ENCODE measurements around the gene C4orf50.

The C4orf50 gene

DNA sequence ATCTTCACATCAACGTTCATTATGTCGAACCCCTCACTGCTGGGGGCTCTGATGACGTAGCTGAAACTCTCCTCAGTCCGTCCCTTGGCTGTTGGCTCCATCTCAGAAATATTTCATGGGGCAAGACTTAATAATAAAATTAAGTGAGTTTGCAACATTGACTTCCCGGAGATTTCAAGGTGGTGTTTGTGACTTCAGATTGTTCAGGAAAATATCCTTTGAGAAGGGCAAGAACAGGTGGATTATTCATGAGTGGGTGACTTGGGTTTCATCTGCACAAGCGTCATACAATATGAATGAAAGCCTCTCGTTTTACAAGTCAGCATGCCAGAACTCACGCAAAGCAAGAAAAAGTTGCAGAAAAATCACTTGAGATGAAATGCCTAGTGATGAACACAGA, at the start of gene C4orf50:
TSS of gene C4orf50 (minus strand) at position 101 of the 400 bp plus-strand sequence.
- DNase-seq, result no peak

DNA sequence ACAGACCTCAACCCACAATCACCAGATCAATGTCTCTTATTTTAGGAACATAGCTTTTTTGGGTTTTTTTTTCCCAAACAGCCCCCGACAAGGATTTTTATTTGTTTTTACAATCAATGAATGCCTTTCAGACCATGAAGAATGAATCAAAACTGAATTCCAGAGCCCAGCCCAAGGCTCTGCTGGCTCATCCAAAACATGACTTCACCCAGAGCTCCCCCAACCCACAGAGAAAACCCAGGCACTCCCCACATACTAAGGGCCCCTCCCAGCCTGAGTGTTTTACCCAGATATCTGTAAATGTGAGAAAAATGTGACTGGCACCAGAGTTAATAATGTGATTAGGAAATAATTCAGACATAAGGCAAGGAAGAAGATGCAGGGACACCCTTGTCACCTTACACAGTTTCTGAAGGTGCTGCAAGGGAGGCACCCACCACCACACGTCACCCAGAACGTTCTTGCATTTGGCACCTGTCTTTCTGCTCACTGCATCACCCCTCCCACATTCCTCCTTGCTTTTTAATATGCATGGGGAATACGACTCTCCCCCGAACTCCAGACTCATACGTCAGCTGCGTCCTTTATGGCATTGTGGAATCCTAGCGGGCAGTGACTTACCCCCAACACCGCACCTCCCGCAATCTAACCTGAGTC, 47.8 kb upstream of the C4orf50 start:
- no peak for DNase-seq

DNA sequence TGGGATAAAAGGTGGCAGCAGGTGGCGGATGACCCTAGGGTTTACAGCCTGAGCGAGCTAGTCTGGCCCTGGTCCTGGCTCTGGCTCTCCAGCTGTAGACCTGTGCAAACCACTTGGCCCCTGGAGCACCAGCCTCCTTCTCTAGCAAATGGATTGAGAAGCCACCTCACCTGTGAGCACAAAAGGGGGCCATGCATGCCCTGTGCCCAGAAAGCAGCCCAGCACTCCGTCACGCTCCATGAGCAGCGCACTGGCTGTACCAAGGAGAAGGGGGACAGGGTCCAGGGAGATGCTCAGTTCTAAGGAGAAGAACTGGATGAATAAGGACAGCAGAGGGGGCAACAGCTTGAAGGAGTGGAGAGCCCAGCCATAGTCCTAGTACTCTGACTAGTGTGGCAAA, 46.9 kb upstream of the C4orf50 start:
- DNase-seq, result no peak

DNA sequence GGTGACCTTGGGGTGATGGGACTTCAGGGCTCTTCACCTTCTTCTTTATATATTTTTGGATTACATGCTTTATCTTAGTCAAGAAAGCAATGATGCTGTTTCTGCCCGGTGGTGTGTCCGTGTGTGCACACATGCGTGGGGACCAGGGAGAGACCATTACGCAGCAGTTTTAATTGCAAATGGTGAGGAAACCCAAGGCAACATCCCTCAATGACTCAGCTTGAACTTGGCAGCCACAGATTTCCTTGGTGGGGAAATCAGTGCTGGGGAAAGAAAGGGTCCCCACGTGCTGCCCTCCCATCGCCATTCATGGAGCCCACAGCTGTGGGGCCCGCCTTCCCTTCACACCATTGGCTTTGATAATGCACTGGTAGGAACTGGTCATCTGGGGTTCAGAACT, 46.2 kb upstream of the C4orf50 start:
- no peak for DNase-seq

DNA sequence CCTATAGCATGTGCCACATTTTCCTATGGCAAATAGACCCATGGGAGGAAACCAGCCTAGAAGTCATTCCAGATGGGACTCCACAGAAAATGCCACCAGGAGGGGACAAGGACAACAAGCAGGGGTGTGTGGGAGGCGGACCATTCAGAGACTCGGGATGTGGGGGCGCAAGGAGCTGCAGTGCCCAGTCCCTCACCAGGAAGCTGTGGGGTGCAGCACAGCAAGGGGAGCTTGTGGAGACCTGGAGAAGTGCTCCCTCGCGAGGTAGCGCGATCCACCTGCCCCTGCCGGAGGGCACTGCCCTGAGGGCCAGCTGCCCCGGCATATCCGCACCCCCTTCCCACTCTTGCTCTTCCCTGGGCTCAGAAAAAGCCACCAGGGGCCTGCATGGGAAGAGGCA, 45.5 kb upstream of the C4orf50 start:
- no peak for DNase-seq

DNA sequence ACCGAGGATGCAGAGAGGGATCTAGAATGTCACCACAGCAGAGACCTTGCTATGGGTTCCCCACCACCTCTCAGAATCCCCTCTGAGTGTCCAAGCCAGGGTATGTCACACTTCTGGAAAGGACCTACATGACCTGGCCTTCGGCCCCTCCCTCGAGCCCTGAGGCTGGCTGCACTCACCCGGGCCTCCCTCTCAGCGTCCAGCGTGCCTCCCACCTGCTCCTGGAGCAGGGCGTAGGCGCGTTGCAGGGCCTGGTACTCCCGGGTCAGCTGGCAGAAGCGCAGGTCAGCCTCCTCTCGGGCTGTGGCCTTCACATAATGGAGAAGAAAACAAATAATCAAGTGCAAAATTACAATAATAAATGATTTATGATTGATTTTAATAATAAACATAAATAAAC, 43.9 kb upstream of the C4orf50 start:
- no peak for DNase-seq

- DNase-seq, result no peak
Observed at GRCh38 chr4:6059375-6059805, 41.2 kb upstream of the C4orf50 start.

- no peak for DNase-seq
Observed at GRCh38 chr4:6058531-6059374, 40.5 kb upstream of the C4orf50 start.

GRCh38 chr4:6056976-6057766, 38.9 kb upstream of the C4orf50 start:
- DNase-seq, result no peak

DNA sequence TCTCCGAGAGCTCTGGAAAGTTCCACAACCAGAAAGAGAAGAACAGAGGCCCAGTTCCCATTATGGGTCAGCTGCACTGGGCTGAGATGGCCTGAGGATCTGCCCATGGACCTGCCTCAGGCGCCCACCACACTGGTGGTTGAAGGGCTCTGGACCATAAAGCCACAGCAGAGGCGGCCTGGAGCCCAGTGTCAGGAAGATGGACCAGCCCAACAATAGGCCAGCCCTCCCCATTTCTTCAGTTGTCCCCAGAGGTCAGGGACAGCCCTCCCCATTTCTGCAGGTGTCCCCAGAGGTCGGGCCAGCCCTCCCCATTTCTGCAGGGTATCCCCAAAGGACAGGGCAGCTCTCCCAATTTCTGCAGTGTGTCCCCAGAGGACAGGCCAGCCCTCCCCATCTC, 37.2 kb upstream of the C4orf50 start:
- no peak for DNase-seq

DNA sequence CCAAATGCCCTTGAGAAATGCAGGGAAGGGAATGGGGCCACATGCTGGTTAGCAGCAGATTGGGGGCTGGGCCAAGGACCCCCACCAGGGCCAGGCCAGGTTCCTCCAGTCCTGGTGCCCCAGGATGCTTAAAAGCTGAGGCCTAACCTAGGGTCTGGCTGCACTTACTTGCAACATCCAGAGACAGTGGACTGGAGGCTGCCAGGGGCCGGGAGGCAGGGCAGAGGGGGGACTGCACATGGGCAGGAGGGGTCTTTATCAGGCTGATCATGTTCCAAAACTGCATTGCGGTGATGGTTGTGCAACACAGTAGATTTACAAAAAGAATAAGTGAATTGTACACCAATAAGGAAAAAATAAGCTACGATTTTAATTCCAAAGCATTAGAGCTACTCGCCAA, 36.8 kb upstream of the C4orf50 start:
- DNase-seq, result no peak

- DNase-seq, result no peak
Observed at GRCh38 chr4:6054162-6054922, 36.1 kb upstream of the C4orf50 start.

DNA sequence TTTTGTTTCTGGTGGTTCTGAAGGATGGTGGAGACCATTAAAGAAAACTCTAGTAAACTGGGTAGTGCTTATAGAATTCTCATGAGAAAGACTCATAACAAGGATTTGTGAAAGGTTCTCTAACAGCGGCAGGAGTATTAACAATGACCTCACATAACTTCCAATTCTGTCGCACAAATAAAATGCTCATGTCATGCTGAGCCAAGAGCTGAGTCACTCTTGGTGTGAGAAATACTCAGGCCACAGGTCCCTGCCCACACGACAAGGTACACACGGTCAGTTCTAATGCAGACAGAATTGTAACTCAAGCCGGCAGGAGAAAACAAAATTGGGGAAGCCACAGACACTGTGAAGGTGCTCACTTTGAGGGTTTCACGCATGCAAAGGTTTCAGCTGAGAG, 34.4 kb upstream of the C4orf50 start:
- DNase-seq, result no peak

DNA sequence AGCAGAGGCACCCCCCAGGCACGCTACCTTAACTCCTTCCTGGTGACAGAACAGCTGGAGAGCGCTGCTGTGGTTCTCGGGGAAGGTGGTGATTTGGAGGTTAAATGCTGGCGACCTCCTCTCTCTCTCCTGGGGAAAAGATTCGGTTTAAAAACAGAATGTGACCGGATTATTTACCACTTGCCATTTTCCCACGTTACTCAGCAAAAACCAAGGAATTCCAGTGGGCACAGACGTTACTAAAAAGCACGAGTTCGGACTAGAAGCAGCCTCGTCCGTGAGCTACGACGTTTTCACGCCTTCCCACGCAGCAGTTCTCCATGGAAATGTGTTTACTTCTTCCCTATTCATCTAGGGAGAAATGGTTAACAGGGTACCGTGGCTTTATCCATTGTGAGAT, 32.3 kb upstream of the C4orf50 start:
- no peak for DNase-seq

GRCh38 chr4:6049985-6050384, 31.8 kb upstream of the C4orf50 start:
- DNase-seq, result no peak

DNA sequence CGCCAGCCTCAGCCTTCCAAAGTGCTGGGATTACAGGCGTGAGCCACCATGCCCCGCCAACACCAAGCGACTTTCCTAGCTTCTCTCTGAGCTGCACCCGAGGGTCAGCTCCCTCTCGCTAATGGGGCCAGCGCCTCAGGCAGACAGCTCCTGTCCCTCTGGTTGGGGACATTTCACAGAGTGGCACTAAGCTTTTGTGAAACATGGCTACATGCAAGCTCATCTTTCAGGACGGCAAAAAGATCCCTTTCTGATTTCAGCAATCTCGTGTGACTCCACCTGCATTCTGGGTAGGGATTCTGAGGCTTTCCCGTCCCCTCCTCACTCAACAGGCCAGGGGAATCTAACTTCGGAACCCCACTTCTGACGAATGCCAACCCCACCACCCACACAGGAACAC, 31.0 kb upstream of the C4orf50 start:
- DNase-seq, result no peak

DNA sequence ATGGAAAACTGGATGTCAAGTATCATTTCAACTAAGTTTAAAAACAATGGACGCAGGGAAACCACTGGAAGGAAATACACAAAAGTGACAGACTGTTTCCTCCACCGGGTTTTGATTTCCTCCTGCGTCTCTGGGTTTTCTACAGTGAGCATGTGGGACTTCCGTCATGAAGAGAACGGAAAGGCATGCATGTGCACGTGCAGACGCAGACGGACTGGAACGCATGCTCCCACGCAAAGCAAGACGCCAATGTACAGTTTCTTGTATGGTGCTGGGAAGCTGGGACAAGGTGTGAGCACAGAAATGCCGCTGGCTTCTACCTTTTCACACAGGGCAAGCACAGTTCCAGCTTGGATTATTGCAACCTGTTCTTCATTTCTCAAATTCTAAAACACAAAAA, 30.3 kb upstream of the C4orf50 start:
- DNase-seq, result no peak

DNA sequence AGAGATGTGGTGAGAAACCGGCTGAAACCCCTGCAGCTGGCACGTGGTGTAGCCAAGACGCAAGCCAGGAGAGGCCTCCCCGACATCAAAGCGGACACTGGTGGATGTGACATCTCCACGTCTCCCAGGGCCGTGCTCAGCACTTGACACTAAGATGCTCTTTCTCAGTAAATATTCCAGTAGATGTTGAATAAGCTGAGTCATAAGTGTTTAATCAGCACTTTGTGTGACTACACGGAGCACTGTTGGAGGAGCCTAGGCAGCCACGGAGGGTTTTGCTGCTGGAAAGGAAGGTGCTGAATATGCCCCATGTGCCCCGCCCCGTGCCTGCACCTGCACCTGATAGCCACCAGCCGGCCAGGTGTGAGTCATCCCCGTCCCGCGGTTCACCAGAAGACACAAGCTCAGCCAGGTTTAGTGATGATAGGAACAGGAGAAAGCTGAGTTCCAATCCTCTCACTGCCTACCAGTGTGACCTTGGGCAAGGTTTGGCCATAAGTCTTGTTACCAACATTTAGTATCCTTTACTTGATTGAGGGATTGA, 29.0 kb upstream of the C4orf50 start:
- DNase-seq, result no peak

- DNase-seq, result no peak
Observed at GRCh38 chr4:6046526-6047129, 28.4 kb upstream of the C4orf50 start.

GRCh38 chr4:6044805-6045204, 26.6 kb upstream of the C4orf50 start:
- no peak for DNase-seq

GRCh38 chr4:6044276-6044675, 26.0 kb upstream of the C4orf50 start:
- DNase-seq, result no peak

- no peak for DNase-seq
Observed at GRCh38 chr4:6043843-6044242, 25.6 kb upstream of the C4orf50 start.
